GM10266 (cell line): ENCODE data around the gene DARS1.
A peak's percentile ranks its signal among the peaks of the same experiment; 100 is the strongest.

Experiments used
- DNase-seq: peaks from one replicate; pipeline ENCODE4 v3.0.0; 2012; ENCODE audit errors: extremely low spot score
- TF ChIP-seq, protein P1 (sequence below): IDR thresholded peaks from 2 replicates; pipeline ENCODE4 v1.5.1; 2012; ENCODE audit warnings: mild to moderate bottlenecking, low read depth; ENCODE audit not compliant: control insufficient read depth, insufficient read depth; ENCODE audit errors: missing control alignments

Gene DARS1

DNA sequence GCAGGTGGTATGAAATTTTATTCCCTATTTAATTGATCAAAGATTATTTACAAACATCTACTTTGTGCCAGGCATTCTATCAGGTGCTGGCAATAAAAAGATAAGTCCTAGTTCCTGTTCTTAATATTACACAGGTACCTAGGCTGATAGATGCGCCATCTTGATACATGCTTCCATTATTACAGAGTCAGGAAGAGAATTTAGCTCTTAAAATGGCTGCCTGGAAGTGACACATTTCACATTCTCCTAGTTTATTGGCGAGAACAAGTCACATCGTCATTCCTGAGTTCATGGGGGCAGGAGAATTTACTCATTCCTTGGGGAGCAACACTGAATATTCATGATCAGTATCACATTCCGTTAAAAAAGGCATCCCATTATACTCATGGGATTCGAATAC, 1.1 kb upstream of the DARS1 start:
- DNase-seq, result no peak
- TF ChIP-seq, protein P1, sequence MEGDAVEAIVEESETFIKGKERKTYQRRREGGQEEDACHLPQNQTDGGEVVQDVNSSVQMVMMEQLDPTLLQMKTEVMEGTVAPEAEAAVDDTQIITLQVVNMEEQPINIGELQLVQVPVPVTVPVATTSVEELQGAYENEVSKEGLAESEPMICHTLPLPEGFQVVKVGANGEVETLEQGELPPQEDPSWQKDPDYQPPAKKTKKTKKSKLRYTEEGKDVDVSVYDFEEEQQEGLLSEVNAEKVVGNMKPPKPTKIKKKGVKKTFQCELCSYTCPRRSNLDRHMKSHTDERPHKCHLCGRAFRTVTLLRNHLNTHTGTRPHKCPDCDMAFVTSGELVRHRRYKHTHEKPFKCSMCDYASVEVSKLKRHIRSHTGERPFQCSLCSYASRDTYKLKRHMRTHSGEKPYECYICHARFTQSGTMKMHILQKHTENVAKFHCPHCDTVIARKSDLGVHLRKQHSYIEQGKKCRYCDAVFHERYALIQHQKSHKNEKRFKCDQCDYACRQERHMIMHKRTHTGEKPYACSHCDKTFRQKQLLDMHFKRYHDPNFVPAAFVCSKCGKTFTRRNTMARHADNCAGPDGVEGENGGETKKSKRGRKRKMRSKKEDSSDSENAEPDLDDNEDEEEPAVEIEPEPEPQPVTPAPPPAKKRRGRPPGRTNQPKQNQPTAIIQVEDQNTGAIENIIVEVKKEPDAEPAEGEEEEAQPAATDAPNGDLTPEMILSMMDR, result no peak

DNA sequence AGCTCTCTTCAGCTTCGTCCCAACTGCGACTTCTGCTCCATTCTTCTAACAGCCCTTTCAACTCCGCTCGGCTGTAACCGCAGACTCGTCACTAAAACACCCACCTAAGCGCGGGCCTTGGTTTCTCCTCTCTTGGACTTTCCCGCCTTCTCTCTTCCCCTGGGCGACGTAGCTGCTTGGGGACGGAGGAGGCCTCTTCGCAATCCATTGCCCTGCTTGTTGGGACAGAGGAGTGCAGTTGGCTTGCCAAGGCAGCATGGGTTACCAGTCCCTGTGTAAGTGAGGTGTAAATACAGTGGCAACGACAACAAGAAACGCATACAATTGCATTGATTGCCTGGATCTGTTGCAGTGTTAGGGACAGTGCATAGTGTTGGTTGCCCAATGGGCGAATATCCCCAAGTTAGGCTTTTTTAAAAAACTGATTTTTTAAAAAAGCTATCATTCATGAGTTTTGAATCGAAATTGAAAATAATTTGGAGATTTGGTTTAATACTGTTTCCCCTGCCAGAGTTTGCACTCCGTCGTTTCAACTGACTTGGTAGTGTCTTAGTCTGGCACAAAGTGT, 484 bp upstream of the DARS1 start:
- DNase-seq, result peak; percentile 57
- TF ChIP-seq, protein P1, result no peak

DNA sequence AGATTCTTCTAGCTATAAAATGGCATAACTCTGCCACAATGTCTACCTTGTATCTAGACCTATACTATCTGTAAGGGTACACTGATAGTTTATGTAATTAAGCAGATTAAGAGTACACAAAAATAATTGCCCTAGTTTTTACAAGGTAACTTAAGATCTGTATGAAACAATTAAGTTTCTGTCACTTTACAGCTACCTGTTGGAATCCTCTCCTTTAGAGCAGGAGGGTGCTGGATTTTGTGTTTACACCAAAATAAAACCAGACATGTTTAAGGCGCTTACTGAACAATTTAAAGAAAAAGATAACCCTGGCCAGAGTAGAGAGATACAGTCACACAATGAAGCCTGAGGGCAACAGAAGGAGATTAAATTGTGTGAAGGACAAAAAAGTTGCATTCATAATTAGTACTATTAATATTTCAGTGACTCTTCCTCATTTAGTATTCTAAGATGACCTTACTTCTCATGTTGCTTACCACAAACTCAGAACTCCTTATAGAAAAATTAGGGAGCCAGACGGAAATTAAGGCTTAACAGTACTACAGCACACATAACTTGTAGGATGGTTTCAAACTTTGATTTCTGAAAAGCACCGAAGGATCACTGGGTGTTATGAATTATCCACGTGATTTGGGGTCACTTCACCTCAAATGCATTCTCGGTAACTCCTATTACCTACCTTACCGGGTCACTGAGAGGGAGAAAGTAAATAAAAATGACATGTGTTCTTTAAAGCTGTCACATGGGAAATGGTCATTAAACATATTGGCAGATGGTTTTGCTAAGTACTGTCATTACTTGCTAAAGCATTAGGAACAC, 1.0 kb downstream of the DARS1 start:
- TF ChIP-seq, protein P1, result no peak

DNA sequence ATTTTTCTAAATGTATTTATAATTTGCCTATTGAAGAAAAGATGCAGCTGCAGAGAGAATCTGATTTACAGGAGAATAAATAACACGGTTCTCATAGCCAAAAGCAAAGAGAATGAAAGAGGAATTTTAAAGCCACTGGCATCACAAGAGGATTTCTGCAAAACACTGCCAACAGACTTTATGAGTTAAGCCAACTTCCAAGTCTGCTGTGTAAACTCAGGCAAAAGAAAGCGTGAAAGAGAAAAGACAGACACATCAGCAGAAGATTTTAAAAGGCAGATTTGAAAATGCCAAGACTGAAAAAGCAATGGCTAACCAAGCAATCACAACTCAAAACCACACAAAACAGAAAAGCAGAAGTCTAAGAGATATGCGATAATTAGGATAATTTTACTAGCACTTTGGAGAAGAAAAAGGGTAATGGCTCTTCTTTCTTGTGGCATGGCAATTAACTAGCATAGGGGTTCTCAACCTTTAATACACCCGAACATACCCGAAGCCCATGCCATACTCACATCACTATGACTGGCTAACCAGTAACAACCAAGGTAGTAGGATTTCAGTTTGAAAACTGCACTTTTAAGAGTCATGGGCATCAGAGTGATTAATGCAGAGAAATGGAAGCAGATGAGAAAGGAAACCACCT, 4.9 kb downstream of the DARS1 start:
- no peak for DNase-seq
- TF ChIP-seq, protein P1, result no peak

More for the DNA sequence above, 1.0 kb downstream of the DARS1 start:
- peak; percentile 48 for DNase-seq

DNA sequence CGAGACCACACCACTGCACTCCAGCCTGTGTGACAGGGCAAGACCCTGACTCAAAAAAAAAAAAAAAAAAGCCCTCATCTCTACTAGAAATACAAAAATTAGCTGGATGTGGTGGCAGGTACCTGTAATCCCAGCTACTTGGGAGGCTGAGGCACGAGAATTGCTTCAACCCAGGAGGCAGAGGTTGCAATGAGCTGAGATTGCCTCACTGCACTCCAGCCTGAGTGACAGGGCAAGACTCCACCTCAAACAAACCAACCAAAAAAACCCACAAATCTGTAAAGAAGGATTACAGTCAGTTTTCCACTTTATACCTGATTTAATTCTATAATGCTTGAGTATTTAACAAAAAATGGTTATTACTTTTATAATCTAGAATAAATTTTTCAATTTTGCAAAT, 9.7 kb downstream of the DARS1 start:
- TF ChIP-seq, protein P1, result no peak

DNA sequence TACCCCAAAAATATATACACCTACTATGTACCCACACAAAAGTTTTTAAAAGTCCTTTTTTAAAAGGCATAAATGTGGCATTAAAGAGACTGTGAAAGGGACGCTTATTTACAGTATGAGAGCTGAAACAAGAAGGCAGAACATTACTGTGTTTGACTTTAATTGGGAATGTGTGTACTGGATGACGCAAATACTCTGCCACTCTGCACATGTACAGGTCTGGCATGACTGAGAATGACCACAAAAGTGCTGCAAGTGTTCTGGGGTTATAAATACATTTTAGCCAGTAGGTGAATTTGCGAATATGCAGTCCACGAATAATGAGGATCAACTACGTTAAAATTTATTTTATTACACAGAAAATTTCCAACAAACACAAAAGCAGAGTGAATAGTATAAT, 11.4 kb downstream of the DARS1 start:
- TF ChIP-seq, protein P1, result no peak
- no peak for DNase-seq

More for the DNA sequence above, 9.7 kb downstream of the DARS1 start:
- no peak for DNase-seq

DNA sequence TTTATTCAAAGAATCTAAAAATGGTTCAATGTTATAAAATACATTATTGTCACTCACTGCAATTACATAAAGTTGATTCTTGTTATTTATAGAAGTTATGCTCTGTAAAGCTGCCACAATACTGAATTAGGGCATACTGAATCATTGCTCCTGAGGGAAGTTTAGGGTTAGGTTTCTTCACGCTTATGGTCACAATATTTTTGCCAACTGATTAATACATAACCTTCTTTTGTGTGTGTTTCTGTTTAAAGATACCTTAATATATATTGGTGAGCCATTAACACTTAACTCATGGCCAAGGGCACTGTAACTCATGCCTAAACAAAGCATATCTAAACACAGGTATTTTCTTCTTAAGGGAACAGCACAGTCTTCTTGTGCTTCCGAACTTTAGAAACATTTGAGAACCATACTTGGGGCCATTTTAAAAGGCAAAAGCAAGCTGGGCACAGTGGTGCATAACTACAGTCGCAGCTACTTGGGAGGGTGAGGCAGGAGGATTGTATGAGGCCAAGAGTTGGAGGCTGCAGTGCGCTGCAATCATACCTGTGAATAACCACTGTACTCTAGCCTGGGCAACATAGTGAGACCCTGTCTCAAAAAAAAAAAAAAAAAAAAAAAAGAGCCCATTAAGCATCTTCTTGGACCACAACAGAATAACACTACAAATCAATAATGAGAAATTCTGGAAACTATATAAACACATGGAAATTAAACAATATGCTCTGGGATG, 15.6 kb downstream of the DARS1 start:
- no peak for DNase-seq
- TF ChIP-seq, protein P1, result no peak
